ENCODE measurements around the gene SCGB1D1.

- TF ChIP-seq CHD2 (IDR thresholded peaks at IDR 0.05; ENCODE audit: low read length, partially characterized antibody) (no peak), GABPA (IDR thresholded peaks at IDR 0.05; ENCODE audit: low read depth) (no peak), TAF1 (IDR thresholded peaks at IDR 0.05; ENCODE audit: borderline replicate concordance, low read depth, low read length) (no peak), CTCF (IDR thresholded peaks at IDR 0.05) (no peak), RXRA (IDR thresholded peaks at IDR 0.05; ENCODE audit: borderline replicate concordance, low read depth) (no peak), POLR2AphosphoS5 (IDR thresholded peaks at IDR 0.05; ENCODE audit: low read depth, low read length) (no peak)
These were observed 20.6 kb upstream of the SCGB1D1 start for GRCh38 chr11:62169448-62169847.
